GM12891 (cell line): ENCODE results near the gene PJA2.

ENCODE experiments used
- POLR2A ChIP-seq: IDR thresholded peaks from 2 replicates; pipeline ENCODE4 v1.6.1; 2011; ENCODE audit warnings: low read depth, low read length, control low read depth
- POLR2AphosphoS5 ChIP-seq: IDR thresholded peaks from 2 replicates; pipeline ENCODE4 v1.6.1; 2011; ENCODE audit warnings: low read depth, low read length, control low read depth
- TAF1 ChIP-seq: IDR thresholded peaks from 2 replicates; pipeline ENCODE4 v1.6.1; 2011; ENCODE audit warnings: low read depth, low read length, control low read depth

DNA sequence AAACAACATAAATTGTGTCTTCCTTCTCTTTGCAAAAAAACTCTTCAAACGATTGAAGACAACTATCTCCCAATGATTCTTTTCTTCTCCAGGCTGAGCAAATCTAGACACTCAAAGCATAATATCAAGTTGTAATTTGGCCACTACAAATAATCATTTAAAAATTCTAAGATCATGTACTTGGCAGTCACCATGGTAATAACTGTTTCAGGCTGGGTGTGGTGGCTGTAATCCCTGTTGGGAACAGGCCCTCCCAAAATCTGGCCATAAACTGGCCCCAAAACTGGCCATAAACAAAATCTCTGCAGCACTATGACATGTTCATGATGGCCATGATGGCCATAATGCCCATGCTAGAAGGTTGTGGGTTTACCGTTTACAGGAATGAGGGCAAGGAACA, 52.0 kb downstream of the PJA2 start:
- no peak for TF ChIP-seq TAF1
- TF ChIP-seq POLR2AphosphoS5 = no peak
- no peak for TF ChIP-seq POLR2A
